ENCODE data around the gene EIPR1.

GRCh38 chr2:3296182-3296972, 81.2 kb downstream of the EIPR1 start:
- no peak for TF ChIP-seq CTCF (IDR thresholded peaks at IDR 0.05)
- TF ChIP-seq POLR2A (IDR thresholded peaks at IDR 0.05), result no peak
